GM18858 (cell line): ENCODE results near the gene SNRPD2.
A peak's percentile ranks its signal among the peaks of the same experiment; 100 is the strongest.
"Not testable (repeated sequence)": the region's sequence is repeated elsewhere in the genome, so short reads cannot be mapped to it uniquely, and the experiment has no call there.

Source experiments
- ATAC-seq: cut with Tn5 transposase; IDR thresholded peaks from one replicate; pipeline ENCODE4 v1.9.1; 2021; ENCODE audit not compliant: unreplicated experiment

Gene SNRPD2

GRCh38 chr19:45705115-45705514 is 13.4 kb upstream of the SNRPD2 start:
- ATAC-seq = no peak

GRCh38 chr19:45701676-45702075 is 9.9 kb upstream of the SNRPD2 start:
- no peak for ATAC-seq

GRCh38 chr19:45693106-45693788 is 1.5 kb upstream of the SNRPD2 start:
- ATAC-seq = no peak

- ATAC-seq = peak; percentile 74
Observed at GRCh38 chr19:45692187-45693105, 693 bp upstream of the SNRPD2 start, which contains the start of gene QPCTL. Gene QPCTL, plus strand, starts transcription at chr19:45692666. Its CDS starts 38 bp downstream, at chr19:45692704.

- ATAC-seq = no peak
Observed at GRCh38 chr19:45687599-45687998, 4.2 kb downstream of the SNRPD2 start.

- ATAC-seq = not testable (repeated sequence)
Observed at GRCh38 chr19:45685045-45685444, 6.7 kb downstream of the SNRPD2 start.

- ATAC-seq = no peak
Observed at GRCh38 chr19:45682908-45683307, 8.8 kb downstream of the SNRPD2 start.

- ATAC-seq = no peak
Observed at GRCh38 chr19:45682117-45682516, 9.6 kb downstream of the SNRPD2 start.

- peak; percentile 78 for ATAC-seq
Observed at GRCh38 chr19:45681391-45682015, 10.2 kb downstream of the SNRPD2 start.

GRCh38 chr19:45677351-45678230 is 14.2 kb downstream of the SNRPD2 start:
- no peak for ATAC-seq

- no peak for ATAC-seq
Observed at GRCh38 chr19:45676851-45677263, 14.9 kb downstream of the SNRPD2 start.

- no peak for ATAC-seq
Observed at GRCh38 chr19:45674946-45675345, 16.8 kb downstream of the SNRPD2 start.

GRCh38 chr19:45670670-45671453 is 20.9 kb downstream of the SNRPD2 start:
- ATAC-seq = no peak

- no peak for ATAC-seq
Observed at GRCh38 chr19:45668342-45668871, 23.3 kb downstream of the SNRPD2 start.

- ATAC-seq = no peak
Observed at GRCh38 chr19:45667620-45668341, 24.0 kb downstream of the SNRPD2 start, which contains the start of gene GIPR. Gene GIPR, plus strand, starts transcription at chr19:45668221. Its CDS starts 1,300 bp downstream, at chr19:45669521.

- no peak for ATAC-seq
Observed at GRCh38 chr19:45664575-45664974, 27.2 kb downstream of the SNRPD2 start.

- ATAC-seq = no peak
Observed at GRCh38 chr19:45663800-45664199, 28.0 kb downstream of the SNRPD2 start.

GRCh38 chr19:45660636-45661035 is 31.1 kb downstream of the SNRPD2 start:
- ATAC-seq = no peak
